Ectodermal cell (in vitro differentiated cells): ENCODE measurements around the gene ST6GALNAC2.
A peak's percentile ranks its signal among the peaks of the same experiment; 100 is the strongest.

Experiments used
- H3K27ac ChIP-seq: 2 replicates; pipeline ENCODE4 v1.7.0; 2013; ENCODE audit warnings: mild to moderate bottlenecking, low read depth, low read length; ENCODE audit not compliant: insufficient read depth, poor library complexity, severe bottlenecking
- H3K27me3 ChIP-seq: 2 replicates; pipeline ENCODE4 v1.7.0; 2013; ENCODE audit warnings: mild to moderate bottlenecking, low read length; ENCODE audit not compliant: insufficient read depth, control insufficient read depth, poor library complexity, severe bottlenecking
- H3K36me3 ChIP-seq: one replicate; pipeline ENCODE4 v1.7.0; 2013; ENCODE audit warnings: low read length; ENCODE audit not compliant: control insufficient read depth, insufficient read depth
- H3K4me1 ChIP-seq: one replicate; pipeline ENCODE4 v1.7.0; 2013; ENCODE audit warnings: low read length; ENCODE audit not compliant: control insufficient read depth, insufficient read depth
- H3K4me3 ChIP-seq: 2 replicates; pipeline ENCODE4 v1.7.0; 2013; ENCODE audit warnings: low read depth, low read length, control low read depth; ENCODE audit not compliant: insufficient read depth
- H3K9me3 ChIP-seq: 2 replicates; pipeline ENCODE4 v1.7.0; 2013; ENCODE audit warnings: mild to moderate bottlenecking, low read length, moderate library complexity; ENCODE audit not compliant: control insufficient read depth
- WGBS, 2 experiments: methylation state at CpG; one replicate each; pipeline ENCODE4 v1.1.7; 2013; ENCODE audit warnings: missing lambda C conversion rate in 2 of 2; 5-methylcytosine and 5-hydroxymethylcytosine counted together

The ST6GALNAC2 gene

DNA sequence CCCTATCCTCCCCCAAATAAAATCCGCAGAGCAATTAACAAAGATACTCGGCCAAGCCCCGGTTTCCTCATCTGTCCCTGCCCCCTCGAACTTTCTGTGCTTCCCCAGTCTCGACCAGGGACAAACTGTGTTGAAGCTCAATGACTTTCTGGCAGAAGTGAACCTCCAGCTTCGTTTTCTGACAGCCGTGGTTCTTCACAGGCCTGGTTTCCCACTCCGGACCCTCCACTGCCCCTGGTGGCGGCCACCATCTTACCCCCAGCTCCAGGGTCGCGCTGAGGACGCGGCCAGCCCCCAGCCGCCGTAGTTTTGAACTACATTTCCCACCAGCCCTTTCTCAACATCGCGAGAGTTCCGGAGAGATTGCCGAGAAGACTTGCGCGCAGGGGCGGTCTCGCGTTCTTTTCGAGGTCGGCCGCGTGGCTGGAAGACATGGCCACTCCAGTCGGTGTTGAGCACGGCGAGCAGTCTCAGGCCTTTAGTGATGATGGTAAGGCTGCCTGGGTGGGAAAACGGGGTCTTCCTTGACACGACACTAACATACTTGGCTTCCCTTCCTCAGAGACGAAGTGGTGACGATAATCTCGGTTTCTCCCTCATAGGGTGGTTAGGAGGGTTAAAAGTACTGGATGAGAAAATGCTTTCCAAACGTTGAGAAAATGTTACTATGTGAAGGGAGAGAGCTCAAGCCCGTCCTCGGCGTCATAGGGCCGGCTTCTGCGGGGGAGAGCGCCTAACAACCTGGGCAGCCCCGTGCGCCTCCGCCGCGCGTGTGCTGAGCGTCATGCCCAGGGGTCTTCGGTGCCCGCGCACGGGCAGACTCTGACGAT is 28.1 kb downstream of the ST6GALNAC2 start:
- Histone ChIP-seq H3K27ac (peak overlapping the region; percentile 31), H3K27me3 (no peaks in the 10 kb centered on the region), H3K36me3 (peaks cover 4% of the 10 kb centered on the region), H3K4me1 (peaks cover 10% of the 10 kb centered on the region), H3K4me3 (peak overlapping the region; percentile 71), H3K9me3 (no peaks in the 10 kb centered on the region)
- WGBS, 2 experiments, result 1 to 2% methylated on average over 55 of the region's 55 CpGs

DNA sequence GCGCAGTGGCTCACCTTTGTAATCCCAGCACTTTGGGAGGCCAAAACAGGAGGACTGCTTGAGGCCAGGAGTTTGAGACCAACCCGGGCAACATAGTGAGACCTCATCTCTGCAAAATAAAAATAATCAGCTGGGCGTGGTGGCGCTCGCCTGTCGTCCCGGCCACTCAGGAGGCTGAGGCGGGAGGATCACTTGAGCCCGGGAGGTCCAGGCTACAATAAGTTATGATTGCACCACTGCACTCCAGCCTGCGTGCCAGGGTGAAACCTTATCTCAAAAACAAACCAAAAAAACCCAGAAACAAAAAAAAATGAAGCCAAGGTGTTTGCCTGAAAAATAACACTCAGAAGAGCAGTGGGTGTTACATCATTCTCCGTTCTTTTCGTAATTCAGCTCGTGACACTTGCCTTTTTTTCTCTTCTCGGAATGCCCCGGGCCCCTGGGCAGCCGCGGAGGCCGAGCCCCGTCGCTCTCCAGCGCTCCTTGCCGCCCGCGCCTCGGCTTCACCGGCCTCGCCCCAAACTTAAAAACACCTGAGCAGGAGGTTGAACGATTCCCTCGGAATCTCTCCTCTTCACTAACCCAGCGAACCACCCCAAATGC is 28.8 kb downstream of the ST6GALNAC2 start:
- Histone ChIP-seq H3K4me3 (peak overlapping the region; percentile 71), H3K27me3 (no peaks in the 10 kb centered on the region), H3K27ac (no peak overlapping the region), H3K9me3 (no peaks in the 10 kb centered on the region), H3K36me3 (peaks cover 2% of the 10 kb centered on the region), H3K4me1 (peaks cover 10% of the 10 kb centered on the region)
- WGBS, 2 experiments, result 47 to 48% methylated on average over 30 of the region's 30 CpGs

DNA sequence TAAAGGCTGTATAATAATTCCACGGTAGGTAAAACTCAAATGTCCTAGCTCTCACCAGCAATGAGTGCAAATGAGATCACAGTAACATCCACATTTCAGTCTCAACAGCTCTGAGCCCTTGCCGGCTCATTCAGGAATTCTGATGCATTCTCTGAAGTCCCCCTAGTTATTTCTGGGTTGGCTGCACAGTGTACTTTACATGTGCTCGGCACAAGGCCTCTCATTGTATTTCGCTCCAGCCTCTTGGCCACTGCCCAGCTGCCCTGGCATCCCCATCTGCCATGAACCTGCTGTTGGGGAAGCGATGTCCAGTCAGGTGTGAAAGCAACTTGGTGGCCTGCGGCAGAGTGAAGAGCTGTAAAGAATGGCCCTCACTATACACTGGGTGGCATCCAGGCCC is 31.5 kb downstream of the ST6GALNAC2 start:
- Histone ChIP-seq H3K4me3 (no peak overlapping the region), H3K27me3 (no peaks in the 10 kb centered on the region), H3K9me3 (no peaks in the 10 kb centered on the region), H3K27ac (no peak overlapping the region), H3K36me3 (no peaks in the 10 kb centered on the region), H3K4me1 (peaks cover 5% of the 10 kb centered on the region)
- 77 to 80% methylated on average over 6 of the region's 6 CpGs for WGBS, 2 experiments

DNA sequence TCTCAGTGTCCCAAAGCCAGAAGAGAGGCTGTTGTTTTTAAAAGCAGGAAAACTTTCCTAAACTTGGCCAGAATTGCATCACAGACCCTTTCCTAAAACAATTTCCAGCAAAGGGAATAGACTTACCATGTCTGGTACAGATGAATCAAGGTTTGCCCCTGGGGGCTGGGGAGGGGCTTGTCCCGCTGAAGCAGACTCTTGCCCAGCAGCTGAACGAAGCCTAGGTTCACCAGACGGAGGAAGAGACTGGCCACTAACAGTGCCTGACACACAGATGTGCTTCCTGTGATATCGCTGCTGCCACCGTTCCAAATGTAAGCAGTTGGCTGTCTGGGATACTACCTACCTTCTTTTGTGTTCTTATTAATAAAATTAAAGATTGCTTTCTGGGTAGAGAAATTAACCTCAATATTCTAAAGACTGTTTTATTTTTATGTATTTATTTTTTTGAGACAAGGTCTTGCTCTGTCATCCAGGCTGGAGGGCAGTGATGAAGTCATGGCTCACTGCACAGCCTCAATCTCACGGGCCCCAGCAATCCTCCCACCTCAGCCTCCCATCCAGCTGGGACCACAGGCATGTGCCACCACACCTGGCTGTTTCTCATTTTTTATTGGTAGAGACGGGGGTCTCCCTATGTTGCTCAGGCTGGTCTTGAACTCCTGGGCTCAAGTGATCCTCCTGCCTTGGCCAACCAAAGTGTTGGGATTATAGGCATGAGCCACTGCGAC is 32.3 kb downstream of the ST6GALNAC2 start:
- Histone ChIP-seq H3K36me3 (no peaks in the 10 kb centered on the region), H3K27ac (no peak overlapping the region), H3K4me1 (no peaks in the 10 kb centered on the region), H3K9me3 (no peaks in the 10 kb centered on the region), H3K4me3 (no peak overlapping the region), H3K27me3 (no peaks in the 10 kb centered on the region)
- 90 to 92% methylated on average over 8 of the region's 8 CpGs for WGBS, 2 experiments

DNA sequence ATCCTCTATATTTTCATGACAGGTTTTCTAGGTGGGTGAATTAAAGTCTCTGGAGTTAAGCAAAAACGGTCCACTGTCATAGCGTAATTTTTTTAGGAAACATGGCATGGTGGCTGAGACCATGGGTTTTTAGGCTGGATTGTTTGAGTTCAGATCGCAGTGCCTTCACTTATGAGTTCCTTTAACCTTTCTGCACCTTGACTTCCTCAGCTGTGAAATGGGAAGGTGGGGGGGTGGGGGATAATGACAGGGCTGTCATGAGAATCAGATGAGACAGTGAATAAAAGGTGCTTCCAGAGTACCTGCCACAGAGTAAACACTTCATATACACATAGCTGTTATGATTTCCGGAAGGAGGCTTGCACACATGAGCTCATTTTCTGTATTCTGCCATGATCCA is 34.0 kb downstream of the ST6GALNAC2 start:
- no peak overlapping the region for H3K27ac ChIP-seq
- H3K4me3 ChIP-seq, result no peak overlapping the region
- H3K27me3 ChIP-seq, result no peaks in the 10 kb centered on the region
- H3K9me3 ChIP-seq, result no peaks in the 10 kb centered on the region
- peaks cover 5% of the 10 kb centered on the region for H3K4me1 ChIP-seq
- no peaks in the 10 kb centered on the region for H3K36me3 ChIP-seq
- 93 to 98% methylated on average over 4 of the region's 4 CpGs for WGBS, 2 experiments

DNA sequence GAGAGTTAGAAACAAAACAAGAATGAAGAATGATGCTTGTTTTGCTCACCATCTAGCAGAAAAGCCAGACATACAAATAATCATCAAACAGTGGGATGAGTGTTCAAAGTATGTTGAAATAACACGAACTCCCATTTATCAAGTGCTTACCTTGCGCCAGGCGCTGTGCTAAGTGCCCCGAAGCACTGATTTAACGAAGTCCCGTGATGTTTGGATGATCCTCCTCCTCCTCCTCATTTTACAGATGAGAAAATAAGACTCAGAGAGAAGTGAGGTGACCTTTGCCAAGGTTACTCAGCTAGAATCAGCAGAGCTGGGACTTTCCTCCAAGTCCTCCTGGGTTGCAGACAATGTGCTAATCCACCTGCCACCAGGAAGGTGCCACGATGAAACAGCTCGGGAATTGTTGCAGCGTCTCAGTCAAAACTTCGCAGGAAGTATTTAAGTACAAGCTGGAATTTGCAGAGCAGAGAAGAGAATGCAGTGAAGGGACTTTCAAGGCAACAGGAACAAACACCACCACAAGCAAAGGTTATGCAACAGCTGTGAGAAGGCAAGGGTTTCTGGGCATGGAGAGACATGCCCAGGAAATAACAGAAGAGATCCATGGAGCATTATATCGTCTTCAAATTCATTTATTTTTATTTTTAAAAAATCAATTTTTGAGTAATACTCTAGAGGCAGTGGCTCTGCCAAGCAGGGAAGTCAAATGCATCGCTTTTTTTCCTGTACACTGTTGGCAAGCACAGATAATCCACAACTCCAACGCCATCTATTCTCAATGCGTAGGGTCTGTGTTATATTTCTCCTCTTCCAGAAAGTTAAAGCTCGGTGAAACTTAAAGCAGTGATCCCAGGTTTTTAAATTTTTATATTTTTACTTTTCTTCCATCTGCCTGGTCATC is 34.7 kb downstream of the ST6GALNAC2 start:
- no peaks in the 10 kb centered on the region for H3K9me3 ChIP-seq
- no peak overlapping the region for H3K27ac ChIP-seq
- H3K36me3 ChIP-seq, result no peaks in the 10 kb centered on the region
- WGBS, 2 experiments, result 85 to 90% methylated on average over 14 to 15 of the region's 15 CpGs
- H3K4me1 ChIP-seq, result peaks cover 11% of the 10 kb centered on the region
- no peak overlapping the region for H3K4me3 ChIP-seq
- no peaks in the 10 kb centered on the region for H3K27me3 ChIP-seq

DNA sequence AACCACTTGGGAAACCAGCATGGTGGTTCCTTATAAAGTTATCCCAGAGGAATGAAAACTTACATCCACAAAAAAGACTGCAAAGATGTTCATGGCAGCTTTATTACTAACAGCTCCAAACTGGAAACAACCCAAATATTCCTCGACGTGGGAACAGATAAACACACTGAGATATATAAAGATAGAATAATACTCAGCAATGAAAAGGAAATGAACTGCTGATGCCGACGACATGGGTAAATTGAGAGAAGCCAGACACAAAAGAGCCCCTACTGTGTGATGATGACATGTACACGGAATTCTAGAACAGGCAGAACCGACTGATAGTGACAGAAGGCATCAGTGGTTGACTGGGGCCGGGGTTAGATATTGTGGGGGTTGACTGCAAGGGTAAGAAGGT is 36.1 kb downstream of the ST6GALNAC2 start:
- Histone ChIP-seq H3K9me3 (no peaks in the 10 kb centered on the region), H3K4me1 (peaks cover 16% of the 10 kb centered on the region), H3K4me3 (no peak overlapping the region), H3K27me3 (no peaks in the 10 kb centered on the region), H3K36me3 (no peaks in the 10 kb centered on the region), H3K27ac (no peak overlapping the region)
- WGBS, 2 experiments, result 92 to 93% methylated on average over 7 of the region's 7 CpGs

DNA sequence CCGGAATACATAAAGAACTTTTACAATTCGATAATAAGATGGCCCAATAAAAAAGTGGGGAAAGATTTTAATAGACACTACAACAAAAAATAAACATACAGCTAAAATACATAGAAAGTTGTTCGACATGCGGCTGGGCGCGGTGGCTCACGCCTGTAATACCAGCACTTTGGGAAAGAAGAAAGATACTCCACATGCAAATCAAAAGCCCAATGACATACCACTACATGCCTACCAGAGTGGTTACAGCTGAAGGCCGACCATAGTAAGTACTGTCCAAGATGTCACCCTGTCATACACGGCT is 36.5 kb downstream of the ST6GALNAC2 start:
- WGBS, 2 experiments, result 95 to 97% methylated on average over 8 to 9 of the region's 9 CpGs
- no peak overlapping the region for H3K4me3 ChIP-seq
- peaks cover 18% of the 10 kb centered on the region for H3K4me1 ChIP-seq
- H3K27ac ChIP-seq, result no peak overlapping the region
- no peaks in the 10 kb centered on the region for H3K9me3 ChIP-seq
- peaks cover 2% of the 10 kb centered on the region for H3K27me3 ChIP-seq
- H3K36me3 ChIP-seq, result no peaks in the 10 kb centered on the region

DNA sequence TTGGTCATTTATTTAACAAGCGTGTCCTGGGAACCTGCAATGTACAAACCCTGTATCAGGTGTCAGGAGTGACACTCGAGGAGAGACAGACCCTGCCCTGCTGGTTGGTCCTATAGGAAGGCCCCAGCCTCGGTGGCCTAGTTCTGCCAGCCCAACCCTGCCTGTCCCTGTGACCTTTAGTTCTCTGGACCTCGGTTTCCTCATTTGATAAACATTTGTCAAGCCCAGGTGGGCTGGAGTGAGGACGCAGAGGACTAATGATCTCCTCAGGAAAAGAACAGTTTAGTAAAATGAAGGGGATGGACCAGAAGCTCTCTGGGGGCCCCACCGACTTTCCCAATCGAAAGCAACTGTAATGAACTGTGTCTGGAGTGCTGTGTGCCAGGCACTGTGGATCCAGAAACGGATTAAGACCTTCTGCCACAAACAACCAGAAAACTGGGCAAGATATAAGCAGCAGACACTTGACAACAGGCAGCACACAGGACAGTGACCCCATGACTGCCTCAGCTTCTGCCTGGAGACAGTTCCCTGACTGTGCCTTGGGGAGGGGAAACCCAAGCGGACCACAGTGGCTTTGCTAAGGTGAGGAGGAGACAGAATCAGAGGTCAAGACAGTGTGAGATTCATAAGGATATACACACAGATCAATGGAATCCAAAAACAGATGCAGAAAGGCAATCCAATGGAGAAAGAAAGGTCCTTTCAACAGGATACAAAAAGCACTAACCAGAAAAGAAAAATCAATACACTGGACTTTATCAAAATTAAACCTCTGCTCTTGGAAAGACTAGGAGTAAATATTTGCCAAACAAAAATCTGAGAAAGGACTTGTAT is 37.1 kb downstream of the ST6GALNAC2 start:
- Histone ChIP-seq H3K9me3 (no peaks in the 10 kb centered on the region), H3K36me3 (no peaks in the 10 kb centered on the region), H3K4me3 (no peak overlapping the region), H3K27me3 (peaks cover 4% of the 10 kb centered on the region), H3K4me1 (peaks cover 24% of the 10 kb centered on the region), H3K27ac (no peak overlapping the region)
- 72 to 77% methylated on average over 9 of the region's 9 CpGs for WGBS, 2 experiments
